HUES6 (cell line): Measurements from ENCODE around the gene TRIB2.
A peak's percentile ranks its signal among the peaks of the same experiment; 100 is the strongest.

Experiments
- H3K27ac ChIP-seq: 2 replicates; pipeline ENCODE4 v1.7.0; 2013; ENCODE audit warnings: low read depth, mild to moderate bottlenecking, low read length, inconsistent platforms
- H3K27me3 ChIP-seq: 2 replicates; pipeline ENCODE4 v1.6.1; 2013; ENCODE audit warnings: low read length; ENCODE audit not compliant: control insufficient read depth, insufficient read depth
- H3K36me3 ChIP-seq: 2 replicates; pipeline ENCODE4 v1.6.1; 2013; ENCODE audit warnings: low read length; ENCODE audit not compliant: control insufficient read depth, insufficient read depth
- H3K4me1 ChIP-seq: 2 replicates; pipeline ENCODE4 v1.6.1; 2013; ENCODE audit warnings: low read length; ENCODE audit not compliant: control insufficient read depth, insufficient read depth
- H3K4me3 ChIP-seq: 2 replicates; pipeline ENCODE4 v1.5.1; 2013; ENCODE audit warnings: low read depth, low read length
- H3K9ac ChIP-seq: one replicate; pipeline ENCODE4 v1.6.1; 2013; ENCODE audit warnings: mild to moderate bottlenecking, low read length
- H3K9me3 ChIP-seq: 2 replicates; pipeline ENCODE4 v1.6.1; 2013; ENCODE audit warnings: low read depth, low read length; ENCODE audit not compliant: control insufficient read depth, insufficient read depth

Gene TRIB2

DNA sequence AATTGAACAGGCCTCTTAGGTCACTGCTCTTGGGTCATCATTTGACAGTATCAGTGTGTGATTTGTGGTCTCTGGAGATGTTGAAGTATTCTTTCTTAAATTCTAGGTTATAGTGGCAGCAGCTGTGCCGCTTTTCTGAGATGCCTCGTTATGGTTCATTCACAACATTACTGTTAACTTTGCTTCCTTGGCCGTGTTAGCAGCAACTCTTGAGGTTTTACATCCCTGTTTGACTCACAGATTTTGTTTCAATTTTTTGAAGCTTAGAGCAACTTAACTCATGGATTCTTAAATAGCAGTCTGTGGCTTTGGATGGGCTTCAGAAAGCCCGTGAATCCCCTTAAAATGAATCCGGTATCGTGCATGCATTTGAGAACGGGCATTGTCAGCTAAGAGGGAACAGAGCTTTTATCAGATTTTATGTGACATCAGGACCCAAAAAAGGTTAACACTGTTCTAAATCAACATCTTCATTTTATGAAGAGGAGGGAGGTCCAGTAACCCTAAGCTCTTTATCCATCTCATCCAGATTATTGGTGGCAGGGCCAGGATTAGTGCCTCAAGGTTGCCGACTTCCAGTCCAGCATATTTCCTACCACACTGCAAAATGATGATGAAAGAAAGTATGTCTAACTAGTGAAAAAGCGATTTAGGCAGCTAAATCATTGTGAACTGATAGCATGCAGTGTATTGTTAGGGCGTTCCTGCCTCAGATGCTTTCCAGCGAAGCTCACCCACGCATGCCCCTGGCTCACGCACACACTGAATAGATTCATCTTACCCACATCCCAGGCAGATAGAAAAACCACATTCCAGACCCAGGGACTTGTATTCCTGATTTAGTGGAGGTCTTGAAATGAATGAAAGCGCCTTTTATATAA is 5.1 kb downstream of the TRIB2 start:
- peaks cover 25% of the 10 kb centered on the region for H3K4me1 ChIP-seq
- no peaks in the 10 kb centered on the region; the same call in 1 of the 2 replicates for H3K27me3 ChIP-seq
- H3K9ac ChIP-seq = no peak overlapping the region
- H3K36me3 ChIP-seq = peaks cover 49% of the 10 kb centered on the region
- no peaks in the 10 kb centered on the region for H3K9me3 ChIP-seq
- peak overlapping the region; percentile 84; the same call in 1 of the 2 replicates for H3K4me3 ChIP-seq
- no peak overlapping the region for H3K27ac ChIP-seq

DNA sequence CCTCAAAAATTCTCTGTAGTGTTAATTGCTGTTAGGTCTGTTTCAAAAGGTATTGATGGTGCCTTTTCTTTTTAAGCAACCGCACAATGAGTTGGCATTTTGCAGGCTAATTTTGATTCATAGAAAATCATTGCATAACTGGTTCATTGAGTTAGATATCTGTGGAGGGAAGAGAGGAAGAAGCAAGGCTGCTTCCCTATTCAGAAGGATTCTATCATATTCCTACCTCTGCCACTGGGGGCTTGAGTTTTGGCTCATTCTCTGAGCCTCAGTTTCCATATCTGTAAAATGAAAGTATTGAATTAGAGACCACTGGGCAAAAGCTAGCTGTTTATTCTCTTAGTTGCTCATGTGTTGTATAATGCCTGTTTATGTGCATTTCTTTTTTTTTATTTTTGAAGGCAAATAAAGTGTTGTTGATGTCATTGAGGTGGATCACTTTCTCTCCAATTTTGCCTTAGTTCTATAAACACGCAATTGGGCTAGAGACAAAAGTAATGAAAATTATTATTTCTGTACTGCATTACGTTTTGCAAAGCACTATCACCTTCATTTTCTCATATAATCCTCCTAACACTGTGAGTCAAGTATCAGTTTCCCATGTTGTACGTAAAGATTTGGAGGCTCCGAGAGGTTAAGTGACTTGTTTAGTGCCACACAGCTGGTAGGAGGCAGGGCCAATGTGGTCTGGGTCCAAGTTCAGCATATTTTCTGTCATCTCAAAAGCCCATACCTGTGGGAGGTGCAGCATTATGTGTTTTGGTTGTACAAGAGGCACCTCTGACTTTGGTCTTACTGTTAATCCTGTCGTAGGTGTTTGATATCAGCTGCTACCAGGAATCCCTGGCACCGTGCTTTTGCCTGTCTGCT is 5.9 kb downstream of the TRIB2 start:
- Histone ChIP-seq H3K36me3 (peaks cover 58% of the 10 kb centered on the region), H3K27ac (no peak overlapping the region), H3K9ac (no peak overlapping the region), H3K9me3 (no peaks in the 10 kb centered on the region), H3K4me3 (no peak overlapping the region; the same call in 1 of the 2 replicates), H3K27me3 (no peaks in the 10 kb centered on the region; the same call in 1 of the 2 replicates), H3K4me1 (peaks cover 25% of the 10 kb centered on the region)

DNA sequence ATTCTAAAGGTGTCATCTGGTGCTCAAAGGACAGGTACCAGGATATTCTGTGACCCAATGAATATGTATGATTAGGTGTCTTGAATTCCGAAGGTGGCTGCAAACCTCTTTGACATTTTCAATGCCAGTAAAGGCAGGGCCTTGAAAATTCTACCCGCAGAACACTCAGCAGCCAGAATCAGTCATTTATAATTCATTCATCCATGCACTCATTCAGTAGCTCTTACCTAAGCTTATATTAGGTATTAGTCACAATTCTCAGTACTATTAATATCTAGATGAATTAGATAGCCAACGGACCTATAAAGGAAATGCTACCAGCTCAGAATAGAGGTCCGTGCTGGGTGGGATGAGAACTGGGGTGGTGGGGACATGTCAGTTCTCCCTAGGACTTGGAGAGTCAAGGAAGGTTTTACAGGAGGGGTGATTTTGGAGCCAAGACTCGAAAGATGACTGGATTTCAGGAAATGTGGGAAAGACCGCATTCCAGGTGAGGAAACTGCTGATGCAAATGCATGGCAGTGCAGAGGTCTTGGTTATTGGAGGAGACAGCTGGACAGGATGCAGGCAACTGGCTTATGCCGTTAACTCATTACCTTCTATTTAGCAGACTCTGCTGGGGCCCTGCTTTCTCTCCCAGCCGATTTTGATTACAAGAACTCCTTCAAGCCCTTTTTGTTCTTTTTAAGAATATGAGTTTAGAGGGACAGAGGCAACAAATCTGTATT is 7.2 kb downstream of the TRIB2 start:
- H3K36me3 ChIP-seq = peaks cover 70% of the 10 kb centered on the region
- no peaks in the 10 kb centered on the region; the same call in 1 of the 2 replicates for H3K27me3 ChIP-seq

DNA sequence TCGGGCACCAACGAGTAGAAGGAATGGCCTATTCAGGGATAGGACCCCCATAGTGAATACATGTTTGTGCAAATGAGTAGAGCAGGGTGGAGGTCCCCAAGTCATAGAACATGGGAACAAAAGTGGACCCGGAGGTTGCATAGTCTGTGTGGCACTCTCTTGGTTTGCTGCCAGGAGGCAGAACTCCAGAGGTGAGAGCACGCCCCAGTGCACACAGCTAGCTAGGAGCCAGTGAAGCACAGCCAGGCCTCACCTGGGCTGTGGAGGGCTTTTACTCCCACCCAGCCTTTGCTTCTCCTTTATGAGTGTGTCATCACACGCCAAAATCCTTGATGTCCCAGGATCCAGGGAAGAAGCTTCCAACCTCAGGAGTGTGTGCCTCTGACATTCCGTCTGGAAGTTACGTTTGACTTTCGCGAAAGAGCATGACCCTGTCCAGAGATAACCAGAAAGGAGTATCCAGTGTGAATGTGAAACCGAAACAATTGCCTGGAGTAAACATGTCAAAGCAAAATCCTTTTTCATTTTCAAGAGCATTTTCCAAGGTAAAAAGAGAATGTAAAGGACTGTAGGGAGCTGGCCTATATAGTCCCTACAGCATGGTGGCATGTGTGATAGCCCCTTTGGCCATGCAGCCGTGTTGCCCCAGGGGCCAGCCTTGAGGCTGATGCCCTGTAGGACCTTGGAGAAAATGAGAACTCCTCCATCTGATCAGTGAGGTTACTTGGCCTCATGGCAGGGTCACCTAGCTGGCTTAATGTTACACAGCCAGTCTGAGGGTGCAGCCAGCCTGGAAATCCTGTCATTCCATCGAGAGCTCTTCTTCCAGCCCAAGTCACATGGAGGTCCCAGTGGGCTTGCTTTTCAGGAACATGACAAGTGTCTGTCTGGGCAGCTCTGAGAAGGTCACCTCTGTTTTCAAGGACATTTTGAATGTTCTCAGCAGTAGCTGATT is 8.8 kb downstream of the TRIB2 start:
- Histone ChIP-seq H3K27ac (no peak overlapping the region), H3K27me3 (no peaks in the 10 kb centered on the region), H3K4me1 (peaks cover 17% of the 10 kb centered on the region), H3K9me3 (no peaks in the 10 kb centered on the region), H3K4me3 (no peak overlapping the region), H3K9ac (no peak overlapping the region), H3K36me3 (peaks cover 85% of the 10 kb centered on the region)

More for the DNA sequence above, 7.2 kb downstream of the TRIB2 start:
- H3K4me3 ChIP-seq = no peak overlapping the region
- no peak overlapping the region for H3K9ac ChIP-seq
- no peaks in the 10 kb centered on the region for H3K9me3 ChIP-seq
- no peak overlapping the region for H3K27ac ChIP-seq
- peaks cover 25% of the 10 kb centered on the region for H3K4me1 ChIP-seq

DNA sequence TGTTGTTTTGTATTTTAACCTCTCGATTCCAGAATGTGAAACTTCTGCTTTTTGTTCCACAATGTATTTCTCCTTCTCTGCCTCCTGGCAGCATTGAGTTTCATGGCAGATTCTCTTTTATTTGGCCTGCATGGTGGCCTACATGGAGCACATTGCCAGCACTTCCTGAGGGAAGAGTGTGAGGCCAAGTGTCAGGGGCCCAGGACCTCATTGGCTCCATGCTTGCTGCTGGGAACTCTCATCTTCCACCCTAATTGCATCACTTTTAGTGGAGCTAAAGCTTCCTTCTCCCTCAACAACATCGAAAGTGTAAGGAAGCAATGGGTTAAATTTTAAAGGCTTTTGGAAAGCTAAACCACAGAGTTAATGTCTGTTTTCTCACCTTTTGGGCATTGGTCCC is 9.5 kb downstream of the TRIB2 start:
- Histone ChIP-seq H3K9me3 (no peaks in the 10 kb centered on the region), H3K4me3 (no peak overlapping the region), H3K27ac (no peak overlapping the region), H3K27me3 (no peaks in the 10 kb centered on the region), H3K36me3 (peaks cover 93% of the 10 kb centered on the region), H3K4me1 (peaks cover 10% of the 10 kb centered on the region; the same call in 1 of the 2 replicates), H3K9ac (no peak overlapping the region)

DNA sequence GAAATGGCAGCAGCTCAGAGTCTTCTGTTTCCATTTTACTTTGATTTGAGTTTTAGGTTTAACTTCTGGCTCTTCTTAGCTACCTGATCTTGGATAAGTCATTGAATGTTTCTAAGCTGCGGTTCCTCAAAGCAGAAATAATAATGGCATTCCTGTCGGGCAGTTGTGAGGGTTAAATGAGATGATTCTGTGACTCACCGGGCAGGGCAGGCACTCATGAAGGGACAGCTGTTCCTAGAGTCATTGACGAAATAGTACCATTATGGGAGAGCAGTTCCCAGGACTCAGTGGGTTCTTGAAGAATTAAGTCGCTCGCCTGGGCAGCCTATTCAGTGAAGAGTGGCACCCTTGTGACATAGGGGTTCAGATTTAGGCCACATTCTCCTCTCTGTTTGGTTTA is 10.3 kb downstream of the TRIB2 start:
- no peak overlapping the region for H3K27ac ChIP-seq
- H3K36me3 ChIP-seq = peaks cover 99% of the 10 kb centered on the region
- no peak overlapping the region for H3K9ac ChIP-seq
- peaks cover 2% of the 10 kb centered on the region; the same call in 1 of the 2 replicates for H3K4me1 ChIP-seq
- H3K27me3 ChIP-seq = no peaks in the 10 kb centered on the region
- no peaks in the 10 kb centered on the region for H3K9me3 ChIP-seq
- H3K4me3 ChIP-seq = no peak overlapping the region

DNA sequence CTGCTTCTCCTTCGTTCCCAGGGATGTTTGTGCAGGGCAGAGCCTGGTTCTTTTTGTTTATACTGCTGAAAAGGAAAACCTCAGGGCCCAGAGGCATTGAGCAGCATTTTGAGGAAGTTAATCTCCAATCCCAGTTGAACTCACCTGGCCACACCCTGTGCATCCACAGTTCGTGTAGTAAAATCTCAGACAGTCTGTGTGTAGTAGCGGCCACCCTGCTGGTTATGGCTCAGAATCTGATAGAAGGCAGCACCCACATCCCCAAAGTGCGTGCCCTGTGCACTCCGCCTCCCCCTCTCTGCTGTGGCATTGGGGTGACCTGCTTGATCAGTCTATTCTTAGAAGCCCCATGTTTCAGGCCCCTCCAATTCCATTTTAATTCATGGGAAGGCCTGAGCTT is 10.9 kb downstream of the TRIB2 start:
- H3K36me3 ChIP-seq = peaks cover 99% of the 10 kb centered on the region
- no peaks in the 10 kb centered on the region for H3K27me3 ChIP-seq
- no peaks in the 10 kb centered on the region for H3K9me3 ChIP-seq
- no peak overlapping the region for H3K27ac ChIP-seq
- no peaks in the 10 kb centered on the region for H3K4me1 ChIP-seq
- H3K9ac ChIP-seq = no peak overlapping the region
- H3K4me3 ChIP-seq = no peak overlapping the region

DNA sequence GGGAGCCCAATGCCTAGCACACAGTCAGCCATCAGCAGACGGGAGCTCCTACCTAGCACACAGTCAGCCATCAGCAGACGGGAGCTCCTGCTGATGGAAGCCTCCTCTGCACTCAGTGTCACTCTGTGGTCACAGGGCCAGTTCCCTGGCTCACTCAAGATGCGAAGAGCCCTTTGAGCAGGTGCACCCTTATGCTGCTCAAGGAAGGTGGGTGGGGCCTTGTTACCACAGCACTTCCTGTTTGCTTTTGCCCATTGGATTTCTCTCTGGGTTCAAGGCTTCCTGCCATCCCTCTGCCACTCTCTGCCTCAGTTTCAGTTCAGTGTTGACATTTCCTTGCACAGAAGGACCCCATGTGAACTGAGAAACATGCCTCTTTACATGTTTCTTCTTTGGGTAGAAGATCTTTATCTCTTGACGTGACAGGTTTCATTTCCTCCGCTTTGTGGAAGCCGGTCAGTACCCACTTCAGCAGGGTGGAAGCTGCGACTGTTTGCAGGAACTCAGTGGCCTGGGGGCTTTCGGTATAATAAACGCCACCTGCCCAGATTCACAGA is 11.6 kb downstream of the TRIB2 start:
- Histone ChIP-seq H3K36me3 (peaks cover 97% of the 10 kb centered on the region), H3K4me1 (no peaks in the 10 kb centered on the region), H3K9ac (no peak overlapping the region)

DNA sequence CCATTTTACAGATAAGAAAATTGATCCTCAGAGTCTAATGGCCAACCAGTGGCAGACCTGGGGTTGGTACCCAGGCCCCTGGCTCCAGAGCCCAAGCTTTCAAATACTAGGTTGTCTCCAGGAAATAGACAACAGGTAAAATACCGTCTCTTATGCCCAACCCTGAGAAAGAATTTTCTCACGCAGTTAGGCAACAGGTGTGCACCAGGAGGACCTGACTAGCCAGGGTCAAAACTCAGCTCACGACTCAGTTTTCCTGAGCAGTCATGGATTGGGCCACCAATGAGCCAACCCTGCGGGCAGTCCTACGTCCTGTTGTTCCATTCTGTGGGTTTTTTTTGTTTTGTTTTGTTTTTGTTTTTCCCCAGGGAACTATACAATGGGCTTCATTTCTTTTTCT is 13.5 kb downstream of the TRIB2 start:
- Histone ChIP-seq H3K36me3 (peaks cover 97% of the 10 kb centered on the region), H3K9ac (no peak overlapping the region), H3K9me3 (no peaks in the 10 kb centered on the region), H3K4me1 (no peaks in the 10 kb centered on the region), H3K27ac (no peak overlapping the region), H3K27me3 (no peaks in the 10 kb centered on the region), H3K4me3 (no peak overlapping the region)

More for the DNA sequence above, 11.6 kb downstream of the TRIB2 start:
- H3K9me3 ChIP-seq = no peaks in the 10 kb centered on the region
- H3K27me3 ChIP-seq = no peaks in the 10 kb centered on the region
- no peak overlapping the region for H3K4me3 ChIP-seq
- no peak overlapping the region for H3K27ac ChIP-seq
